Glutamatergic neuron (in vitro differentiated cells): ENCODE results near the gene PCDHB11. TPM values are rescaled to one million over a fixed set of nuclear protein-coding genes. Genes with fewer than 3 reads are reported as not detected.
A peak's percentile ranks its signal among the peaks of the same experiment; 100 is the strongest.
"Not testable (repeated sequence)": the region's sequence is repeated elsewhere in the genome, so short reads cannot be mapped to it uniquely, and the experiment has no call there.

Experiments
- DNase-seq: peaks from one replicate; pipeline ENCODE4 v3.0.0; 2022
- H3K27ac Mint-ChIP-seq: one replicate; pipeline ENCODE4 v1.8.0; 2020; ENCODE audit warnings: mild to moderate bottlenecking, mixed read lengths, inconsistent platforms; ENCODE audit not compliant: unreplicated experiment
- H3K27me3 Mint-ChIP-seq: one replicate; pipeline ENCODE4 v1.8.0; 2020; ENCODE audit warnings: mild to moderate bottlenecking, moderate library complexity, mixed read lengths, inconsistent platforms; ENCODE audit not compliant: unreplicated experiment
- H3K36me3 Mint-ChIP-seq: one replicate; pipeline ENCODE4 v1.8.0; 2020; ENCODE audit warnings: mild to moderate bottlenecking, mixed read lengths, inconsistent platforms; ENCODE audit not compliant: unreplicated experiment
- H3K4me1 Mint-ChIP-seq: one replicate; pipeline ENCODE4 v1.8.0; 2020; ENCODE audit warnings: mild to moderate bottlenecking, low read depth, mixed read lengths, inconsistent platforms; ENCODE audit not compliant: unreplicated experiment
- H3K4me3 Mint-ChIP-seq: one replicate; pipeline ENCODE4 v1.8.0; 2020; ENCODE audit warnings: mild to moderate bottlenecking, mixed read lengths, inconsistent platforms; ENCODE audit not compliant: unreplicated experiment
- H3K9me3 Mint-ChIP-seq: one replicate; pipeline ENCODE4 v1.8.0; 2020; ENCODE audit warnings: mild to moderate bottlenecking, moderate library complexity, mixed read lengths, inconsistent platforms; ENCODE audit not compliant: unreplicated experiment
- long read RNA-seq: library from polyadenylated mRNA; unstranded; transcript quantifications from one replicate; pipeline ENCODE4 v2.0.0, GENCODE V29; 2020; ENCODE audit not compliant: unreplicated experiment
- total RNA-seq: library from RNA; stranded (reverse); fragmentation: NEBNext Ultra II Directional; extraction: Animal tissue kit (Norgen Biotek cat#: 25700); gene quantifications from one replicate; pipeline ENCODE4 v1.2.1, GENCODE V29; 2021; ENCODE audit not compliant: unreplicated experiment
- TF ChIP-seq, protein P1 (sequence below): fragments of 200-600 bp; sonication (generic); IDR thresholded peaks from one replicate; pipeline ENCODE4 v1.5.0; 2021; ENCODE audit not compliant: partially characterized antibody, unreplicated experiment

Gene PCDHB11
- total RNA-seq = 10.6 TPM
- long read RNA-seq = 0 reads

DNA sequence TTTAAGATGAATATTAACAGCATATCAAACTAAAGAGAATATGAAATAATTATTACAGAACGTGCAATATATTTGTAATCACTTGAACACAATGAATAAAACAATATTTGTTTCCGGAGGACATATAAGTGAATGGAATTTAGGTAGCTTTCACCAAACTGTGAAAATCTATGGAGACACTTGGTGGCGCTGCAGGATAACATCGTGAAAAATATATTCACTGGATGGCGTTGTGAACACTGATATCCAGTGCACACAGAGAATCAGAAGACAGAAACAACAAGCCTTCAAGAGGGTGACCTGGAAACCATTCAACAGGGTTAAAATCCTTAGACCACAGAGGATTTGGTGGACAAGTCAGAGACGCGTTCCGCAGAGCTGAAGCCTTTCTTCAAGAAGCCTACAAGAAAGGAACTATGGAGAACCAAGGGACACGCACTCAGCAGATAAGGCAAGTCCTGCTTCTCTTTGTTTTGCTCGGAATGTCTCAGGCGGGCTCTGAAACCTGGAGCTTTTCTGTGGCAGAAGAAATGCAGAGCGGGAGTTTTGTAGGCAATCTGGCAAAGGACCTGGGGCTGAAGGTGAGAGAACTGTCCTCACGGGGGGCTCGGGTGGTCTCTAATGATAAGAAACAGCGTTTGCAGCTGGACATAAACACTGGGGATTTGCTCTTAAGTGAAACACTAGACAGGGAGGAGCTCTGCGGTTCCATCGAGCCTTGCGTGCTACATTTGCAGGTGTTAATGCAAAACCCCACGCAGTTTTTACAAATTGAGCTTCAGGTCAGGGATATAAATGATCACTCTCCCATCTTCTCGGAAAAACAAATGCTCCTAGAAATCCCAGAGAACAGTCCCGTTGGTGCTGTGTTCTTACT lies at the start of gene PCDHB11:
Gene PCDHB11 (plus strand): TSS at position 269 of the 877 bp plus-strand sequence. CDS start 148 bp downstream, at position 417.
- TF ChIP-seq, protein P1, sequence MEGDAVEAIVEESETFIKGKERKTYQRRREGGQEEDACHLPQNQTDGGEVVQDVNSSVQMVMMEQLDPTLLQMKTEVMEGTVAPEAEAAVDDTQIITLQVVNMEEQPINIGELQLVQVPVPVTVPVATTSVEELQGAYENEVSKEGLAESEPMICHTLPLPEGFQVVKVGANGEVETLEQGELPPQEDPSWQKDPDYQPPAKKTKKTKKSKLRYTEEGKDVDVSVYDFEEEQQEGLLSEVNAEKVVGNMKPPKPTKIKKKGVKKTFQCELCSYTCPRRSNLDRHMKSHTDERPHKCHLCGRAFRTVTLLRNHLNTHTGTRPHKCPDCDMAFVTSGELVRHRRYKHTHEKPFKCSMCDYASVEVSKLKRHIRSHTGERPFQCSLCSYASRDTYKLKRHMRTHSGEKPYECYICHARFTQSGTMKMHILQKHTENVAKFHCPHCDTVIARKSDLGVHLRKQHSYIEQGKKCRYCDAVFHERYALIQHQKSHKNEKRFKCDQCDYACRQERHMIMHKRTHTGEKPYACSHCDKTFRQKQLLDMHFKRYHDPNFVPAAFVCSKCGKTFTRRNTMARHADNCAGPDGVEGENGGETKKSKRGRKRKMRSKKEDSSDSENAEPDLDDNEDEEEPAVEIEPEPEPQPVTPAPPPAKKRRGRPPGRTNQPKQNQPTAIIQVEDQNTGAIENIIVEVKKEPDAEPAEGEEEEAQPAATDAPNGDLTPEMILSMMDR = peak; percentile 23
- Mint-ChIP-seq H3K9me3 (peaks cover 17% of the 10 kb centered on the region), H3K27ac (peak within 1 kb of the TSS; percentile 57), H3K36me3 (peaks cover 50% of the 10 kb centered on the region), H3K27me3 (peaks cover 3% of the 10 kb centered on the region), H3K4me3 (peak within 1 kb of the TSS; percentile 78), H3K4me1 (no peaks in the 10 kb centered on the region)
- DNase-seq = no peak

DNA sequence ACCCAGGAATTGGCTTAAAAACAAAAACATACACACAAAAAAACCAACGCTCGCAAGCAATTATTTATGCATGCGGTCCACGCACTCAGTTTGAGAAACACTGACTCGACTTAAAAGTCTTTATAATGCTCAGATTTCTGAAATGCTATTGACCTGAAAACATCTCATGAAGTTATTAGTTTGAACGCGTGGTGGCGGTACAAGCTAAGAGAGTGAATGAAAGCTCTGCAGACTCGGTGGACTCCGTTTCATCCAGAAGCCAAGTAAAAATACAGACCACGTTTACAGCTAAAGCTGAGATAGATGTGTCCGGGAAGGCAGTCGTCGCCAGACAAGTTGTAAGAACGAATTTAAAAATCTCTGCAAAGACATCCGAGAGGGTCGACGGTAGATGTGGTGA lies 49.6 kb upstream of the PCDHB11 start, which contains the start of gene PCDHB6:
Gene PCDHB6 (plus strand): TSS at position 246 of the 400 bp plus-strand sequence. CDS start 201 bp downstream, outside the sequence.
- Mint-ChIP-seq H3K4me1 (no peaks in the 10 kb centered on the region), H3K9me3 (peaks cover 15% of the 10 kb centered on the region), H3K27me3 (peaks cover 3% of the 10 kb centered on the region), H3K27ac (no peak within 1 kb of the TSS), H3K36me3 (peaks cover 45% of the 10 kb centered on the region), H3K4me3 (no peak within 1 kb of the TSS)
- TF ChIP-seq, protein P1 = no peak
- no peak for DNase-seq

DNA sequence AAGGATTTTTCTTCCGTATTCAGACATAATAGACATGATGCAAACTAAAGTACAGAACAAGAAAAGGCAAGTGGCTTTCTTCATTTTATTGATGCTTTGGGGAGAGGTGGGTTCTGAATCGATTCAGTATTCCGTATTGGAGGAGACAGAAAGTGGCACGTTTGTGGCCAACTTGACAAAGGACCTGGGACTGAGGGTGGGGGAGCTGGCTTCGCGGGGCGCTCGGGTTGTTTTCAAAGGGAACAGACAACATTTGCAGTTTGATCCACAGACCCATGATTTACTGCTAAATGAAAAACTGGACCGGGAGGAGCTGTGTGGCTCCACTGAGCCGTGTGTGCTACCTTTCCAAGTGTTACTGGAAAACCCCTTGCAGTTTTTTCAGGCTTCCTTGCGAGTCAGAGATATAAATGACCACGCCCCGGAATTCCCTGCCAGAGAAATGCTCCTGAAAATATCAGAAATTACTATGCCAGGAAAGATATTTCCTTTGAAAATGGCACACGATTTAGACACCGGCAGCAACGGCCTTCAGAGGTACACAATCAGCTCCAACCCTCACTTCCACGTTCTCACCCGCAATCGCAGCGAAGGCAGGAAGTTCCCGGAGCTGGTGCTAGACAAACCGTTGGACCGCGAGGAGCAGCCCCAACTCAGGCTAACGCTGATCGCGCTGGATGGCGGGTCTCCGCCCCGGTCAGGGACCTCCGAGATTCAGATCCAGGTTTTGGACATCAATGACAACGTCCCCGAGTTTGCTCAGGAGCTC lies 49.0 kb upstream of the PCDHB11 start:
- Mint-ChIP-seq H3K4me1 (no peaks in the 10 kb centered on the region), H3K9me3 (peaks cover 13% of the 10 kb centered on the region), H3K4me3 (no peak overlapping the region), H3K27ac (no peak overlapping the region), H3K36me3 (peaks cover 47% of the 10 kb centered on the region), H3K27me3 (peaks cover 3% of the 10 kb centered on the region)
- DNase-seq = no peak
- TF ChIP-seq, protein P1 = no peak

DNA sequence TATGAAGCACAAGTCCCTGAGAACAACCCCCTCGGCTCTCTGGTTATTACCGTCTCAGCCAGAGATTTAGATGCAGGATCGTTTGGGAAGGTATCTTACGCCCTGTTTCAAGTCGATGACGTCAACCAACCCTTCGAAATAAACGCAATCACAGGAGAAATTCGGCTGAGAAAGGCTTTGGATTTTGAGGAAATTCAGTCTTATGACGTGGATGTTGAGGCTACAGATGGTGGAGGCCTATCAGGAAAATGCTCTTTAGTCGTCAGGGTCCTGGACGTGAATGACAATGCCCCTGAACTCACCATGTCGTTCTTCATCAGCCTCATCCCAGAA lies 48.5 kb upstream of the PCDHB11 start:
- peaks cover 51% of the 10 kb centered on the region for H3K36me3 Mint-ChIP-seq
- H3K4me3 Mint-ChIP-seq = no peak overlapping the region
- TF ChIP-seq, protein P1 = no peak
- H3K4me1 Mint-ChIP-seq = no peaks in the 10 kb centered on the region
- peaks cover 16% of the 10 kb centered on the region for H3K9me3 Mint-ChIP-seq
- H3K27me3 Mint-ChIP-seq = peaks cover 3% of the 10 kb centered on the region
- H3K27ac Mint-ChIP-seq = no peak overlapping the region
- no peak for DNase-seq

DNA sequence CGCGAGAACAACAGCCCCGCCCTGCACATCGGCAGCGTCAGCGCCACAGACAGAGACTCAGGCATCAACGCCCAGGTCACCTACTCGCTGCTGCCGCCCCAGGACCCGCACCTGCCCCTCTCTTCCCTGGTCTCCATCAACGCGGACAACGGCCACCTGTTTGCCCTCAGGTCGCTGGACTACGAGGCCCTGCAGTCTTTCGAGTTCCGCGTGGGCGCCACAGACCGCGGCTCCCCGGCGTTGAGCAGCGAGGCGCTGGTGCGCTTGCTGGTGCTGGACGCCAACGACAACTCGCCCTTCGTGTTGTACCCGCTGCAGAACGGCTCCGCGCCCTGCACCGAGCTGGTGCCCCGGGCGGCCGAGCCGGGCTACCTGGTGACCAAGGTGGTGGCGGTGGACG lies 47.8 kb upstream of the PCDHB11 start:
- not testable (repeated sequence) for H3K27me3 Mint-ChIP-seq, H3K4me3 Mint-ChIP-seq, DNase-seq, H3K27ac Mint-ChIP-seq, H3K4me1 Mint-ChIP-seq
- H3K36me3 Mint-ChIP-seq = peaks cover 54% of the 10 kb centered on the region
- H3K9me3 Mint-ChIP-seq = peaks cover 22% of the 10 kb centered on the region

DNA sequence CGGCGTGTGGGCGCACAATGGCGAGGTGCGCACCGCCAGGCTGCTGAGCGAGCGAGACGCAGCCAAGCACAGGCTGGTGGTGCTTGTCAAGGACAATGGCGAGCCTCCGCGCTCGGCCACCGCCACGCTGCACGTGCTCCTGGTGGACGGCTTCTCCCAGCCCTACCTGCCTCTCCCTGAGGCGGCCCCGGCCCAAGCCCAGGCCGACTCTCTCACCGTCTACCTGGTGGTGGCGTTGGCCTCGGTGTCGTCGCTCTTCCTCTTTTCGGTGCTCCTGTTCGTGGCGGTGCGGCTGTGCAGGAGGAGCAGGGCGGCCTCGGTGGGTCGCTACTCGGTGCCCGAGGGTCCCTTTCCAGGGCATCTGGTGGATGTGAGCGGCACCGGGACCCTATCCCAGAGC lies 47.3 kb upstream of the PCDHB11 start:
- peaks cover 58% of the 10 kb centered on the region for H3K36me3 Mint-ChIP-seq

More for the DNA sequence above, 47.3 kb upstream of the PCDHB11 start:
- not testable (repeated sequence) for H3K4me1 Mint-ChIP-seq, H3K4me3 Mint-ChIP-seq, H3K27ac Mint-ChIP-seq, H3K27me3 Mint-ChIP-seq, DNase-seq
- H3K9me3 Mint-ChIP-seq = peaks cover 25% of the 10 kb centered on the region
